Mesenchymal stem cell (in vitro differentiated cells and primary cell): Measurements from ENCODE around the gene KDM4B.

Experiments
- DNase-seq: peaks from one replicate; pipeline ENCODE4 v3.0.0-alpha.2; 2013
- H2AFZ ChIP-seq: one replicate; pipeline ENCODE4 v1.6.1; 2013; ENCODE audit warnings: low read depth, mild to moderate bottlenecking, control low read depth, inconsistent platforms, low read length, moderate library complexity
- H2AK5ac ChIP-seq: 2 replicates; pipeline ENCODE4 v1.6.1; 2013; ENCODE audit warnings: low read length, moderate library complexity, mild to moderate bottlenecking, inconsistent platforms; ENCODE audit not compliant: severe bottlenecking
- H2BK120ac ChIP-seq: one replicate; pipeline ENCODE4 v1.6.1; 2013; ENCODE audit warnings: low read depth, mild to moderate bottlenecking, inconsistent platforms, low read length, moderate library complexity
- H2BK12ac ChIP-seq, 2 experiments: one replicate each; pipeline ENCODE4 v1.6.1; 2013; ENCODE audit warnings: inconsistent platforms in 2 of 2, low read length in 2 of 2, mild to moderate bottlenecking in 2 of 2, moderate library complexity in 2 of 2, control low read depth in 1 of 2
- H2BK15ac ChIP-seq: one replicate; pipeline ENCODE4 v1.6.1; 2013; ENCODE audit warnings: mild to moderate bottlenecking, low read depth, inconsistent platforms; ENCODE audit not compliant: poor library complexity, severe bottlenecking
- H2BK5ac ChIP-seq: 2 replicates; pipeline ENCODE4 v1.6.1; 2013; ENCODE audit warnings: low read depth, mild to moderate bottlenecking, low read length, control low read depth, inconsistent platforms; ENCODE audit not compliant: poor library complexity, severe bottlenecking
- H3K14ac ChIP-seq, 2 experiments: one replicate each; pipeline ENCODE4 v1.6.1; 2013; ENCODE audit warnings: inconsistent platforms in 2 of 2, low read length in 2 of 2, control low read depth in 1 of 2, mild to moderate bottlenecking in 1 of 2, moderate library complexity in 1 of 2
- H3K18ac ChIP-seq, 2 experiments: one replicate each; pipeline ENCODE4 v1.6.1; 2013; ENCODE audit warnings: inconsistent platforms in 2 of 2, low read length in 2 of 2, control low read depth in 1 of 2, low read depth in 1 of 2, mild to moderate bottlenecking in 1 of 2
- H3K23ac ChIP-seq, 2 experiments: one replicate each; pipeline ENCODE4 v1.6.1; 2013; ENCODE audit warnings: inconsistent platforms in 2 of 2, low read length in 2 of 2, mild to moderate bottlenecking in 2 of 2, moderate library complexity in 2 of 2, control low read depth in 1 of 2
- H3K27ac ChIP-seq: 2 replicates; pipeline ENCODE4 v1.5.1; 2013; ENCODE audit warnings: mild to moderate bottlenecking, moderate library complexity, low read length, control low read depth, inconsistent platforms; ENCODE audit not compliant: poor library complexity, severe bottlenecking
- H3K27me3 ChIP-seq, 2 experiments: 2 replicates each; pipeline versions ENCODE4 v1.6.1 to v1.7.0; 2013; ENCODE audit warnings: low read length in 2 of 2, mild to moderate bottlenecking in 2 of 2, moderate library complexity in 2 of 2, control low read depth in 1 of 2, inconsistent platforms in 1 of 2; ENCODE audit not compliant: control insufficient read depth in 1 of 2, insufficient read depth in 1 of 2
- H3K36me3 ChIP-seq, 2 experiments: 2 replicates each; pipeline versions ENCODE4 v1.6.1 to v1.7.0; 2013; ENCODE audit warnings: low read length in 2 of 2, control low read depth in 1 of 2, inconsistent platforms in 1 of 2, low read depth in 1 of 2, mild to moderate bottlenecking in 1 of 2; ENCODE audit not compliant: insufficient read depth in 2 of 2, control insufficient read depth in 1 of 2
- H3K4ac ChIP-seq, 2 experiments: one replicate each; pipeline ENCODE4 v1.6.1; 2013; ENCODE audit warnings: inconsistent platforms in 2 of 2, low read length in 2 of 2, mild to moderate bottlenecking in 2 of 2, moderate library complexity in 2 of 2, control low read depth in 1 of 2, low read depth in 1 of 2
- H3K4me1 ChIP-seq: 2 replicates; pipeline ENCODE4 v1.6.1; 2013; ENCODE audit warnings: low read depth, low read length, control low read depth; ENCODE audit not compliant: control insufficient read depth, insufficient read depth
- H3K4me2 ChIP-seq: 2 replicates; pipeline ENCODE4 v1.6.1; 2013; ENCODE audit warnings: low read length, mild to moderate bottlenecking, inconsistent platforms; ENCODE audit not compliant: poor library complexity, severe bottlenecking
- H3K4me3 ChIP-seq, 2 experiments: 2 replicates each; pipeline versions ENCODE4 v1.5.1 to v1.7.0; 2013; ENCODE audit warnings: low read length in 2 of 2, mild to moderate bottlenecking in 2 of 2, control low read depth in 1 of 2, low read depth in 1 of 2; ENCODE audit not compliant: insufficient read depth in 1 of 2
- H3K79me1 ChIP-seq: replicated peaks from 2 replicates; pipeline ENCODE4 v1.6.1; 2013; ENCODE audit warnings: mild to moderate bottlenecking, control low read depth, low read length, inconsistent platforms; ENCODE audit not compliant: poor library complexity, severe bottlenecking
- H3K9ac ChIP-seq: 2 replicates; pipeline ENCODE4 v1.7.0; 2013; ENCODE audit warnings: mild to moderate bottlenecking, low read length, moderate library complexity
- H3K9me3 ChIP-seq: 2 replicates; pipeline ENCODE4 v1.7.0; 2013; ENCODE audit warnings: mild to moderate bottlenecking, low read length; ENCODE audit not compliant: control insufficient read depth
- H4K8ac ChIP-seq: one replicate; pipeline ENCODE4 v1.6.1; 2013; ENCODE audit warnings: inconsistent platforms, mild to moderate bottlenecking, low read length, moderate library complexity
- H4K91ac ChIP-seq: one replicate; pipeline ENCODE4 v1.6.1; 2013; ENCODE audit warnings: mild to moderate bottlenecking, low read length, inconsistent platforms
- WGBS: methylation state at CpG from one replicate; pipeline ENCODE4 v1.1.7; 2013; ENCODE audit warnings: mixed read lengths; 5-methylcytosine and 5-hydroxymethylcytosine counted together

The KDM4B gene

DNA sequence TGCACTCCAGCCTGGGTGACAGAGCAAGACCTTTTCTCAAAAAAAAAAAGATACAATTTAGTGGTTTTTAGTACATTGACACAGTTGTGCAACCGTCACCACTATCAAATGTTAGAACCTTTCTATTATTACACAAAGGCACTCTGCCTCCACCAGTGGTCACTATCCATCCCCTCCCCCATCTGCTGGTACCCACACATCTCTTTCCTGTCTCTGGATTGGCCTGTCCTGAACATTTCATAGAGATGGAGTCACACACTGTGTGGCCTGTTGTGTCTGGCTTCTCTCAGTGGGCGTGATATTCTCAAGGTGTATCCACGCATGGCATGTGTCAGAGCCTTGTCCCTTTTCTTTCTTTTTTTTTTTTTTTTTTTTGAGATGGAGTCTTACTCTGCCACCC is 11.2 kb downstream of the KDM4B start:
- Histone ChIP-seq H3K4me2 (no peak overlapping the region), H4K91ac (no peak overlapping the region), H2AFZ (no peak overlapping the region), H2BK12ac (peak overlapping the region in 1 of 2 experiments; percentile 79), H2BK120ac (no peak overlapping the region), H4K8ac (no peak overlapping the region), H3K4me3 (no peak overlapping the region), H3K9me3 (no peaks in the 10 kb centered on the region), H3K36me3 (peaks cover 3 to 40% of the 10 kb centered on the region in 2 experiments), H3K79me1 (peaks cover 30% of the 10 kb centered on the region), H3K4me1 (peaks cover 56% of the 10 kb centered on the region), H3K23ac (no peak overlapping the region), H3K4ac (no peak overlapping the region), H2AK5ac (no peak overlapping the region), H3K27me3 (no peaks in the 10 kb centered on the region), H2BK15ac (no peak overlapping the region), H3K27ac (no peak overlapping the region), H3K9ac (no peak overlapping the region), H3K18ac (no peak overlapping the region), H3K14ac (no peak overlapping the region), H2BK5ac (no peak overlapping the region)
- WGBS: 95% methylated on average over 3 of the region's 3 CpGs
- DNase-seq: no peak

DNA sequence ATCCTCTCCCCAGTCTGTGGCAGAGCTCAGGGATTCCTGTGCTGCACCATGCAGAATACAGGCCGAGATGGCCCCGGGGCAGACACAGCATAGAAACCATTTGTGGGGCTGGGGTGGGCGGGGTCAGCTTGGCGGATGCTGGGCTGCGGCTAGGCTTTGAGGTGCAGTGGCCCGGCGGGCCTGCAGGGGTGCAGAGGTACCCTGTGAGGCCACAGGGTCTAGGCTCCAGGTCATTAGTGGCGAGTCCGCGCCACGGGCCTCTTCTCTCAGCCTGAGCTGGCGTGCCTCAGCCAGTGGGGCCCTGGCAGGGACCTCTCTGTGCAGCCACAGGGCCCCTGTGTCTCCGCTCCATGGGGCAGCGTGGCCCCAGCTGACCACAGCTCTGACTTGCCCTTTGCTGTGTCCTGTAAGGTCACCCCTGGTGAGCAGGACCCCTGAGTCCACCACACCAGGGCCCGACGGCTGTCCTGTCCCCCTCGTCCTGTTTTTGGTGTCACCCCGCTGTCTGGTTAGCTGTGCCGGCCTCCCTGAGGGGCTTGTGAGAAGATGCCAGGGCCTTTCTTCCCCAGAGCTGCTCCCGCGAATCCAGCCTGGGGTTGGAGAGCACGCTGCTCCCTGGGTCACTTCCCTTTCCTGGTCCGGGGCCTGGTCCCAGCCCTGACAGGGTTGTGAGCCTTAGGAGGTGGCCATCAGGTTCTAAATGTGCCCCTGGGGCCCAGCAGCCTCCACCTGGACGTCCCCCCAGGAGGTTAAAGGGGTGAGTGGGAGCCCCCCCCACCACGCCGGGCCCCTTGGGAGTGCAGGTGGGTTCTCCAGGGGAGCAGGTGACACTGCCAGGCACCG is 12.1 kb downstream of the KDM4B start:
- no peak overlapping the region for H2AK5ac ChIP-seq
- WGBS: 79% methylated on average over 26 of the region's 27 CpGs
- no peak overlapping the region for H3K4me3 ChIP-seq

DNA sequence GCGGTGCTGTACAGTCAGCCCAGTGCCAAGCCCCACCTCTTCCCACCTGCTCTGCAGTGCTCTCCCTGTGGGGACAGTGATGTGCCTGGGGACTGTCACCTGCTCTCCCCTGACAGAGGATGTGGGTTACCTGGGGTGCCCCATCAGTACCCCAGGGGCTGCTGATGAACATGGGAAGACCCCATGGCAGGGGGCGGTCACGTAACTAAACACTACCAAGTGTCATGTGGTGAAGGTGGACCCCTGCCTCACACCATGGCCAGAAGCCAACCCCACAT is 12.7 kb downstream of the KDM4B start:
- Histone ChIP-seq H3K4me1 (peaks cover 65% of the 10 kb centered on the region), H3K79me1 (peaks cover 43% of the 10 kb centered on the region), H3K27ac (no peak overlapping the region), H2BK15ac (no peak overlapping the region), H2AFZ (no peak overlapping the region), H2BK5ac (no peak overlapping the region), H3K9me3 (no peaks in the 10 kb centered on the region), H3K14ac (no peak overlapping the region), H3K4me3 (no peak overlapping the region), H4K91ac (no peak overlapping the region), H3K23ac (peak overlapping the region in 1 of 2 experiments; percentile 30), H2BK120ac (no peak overlapping the region), H3K4me2 (no peak overlapping the region), H2BK12ac (peak overlapping the region in 1 of 2 experiments; percentile 16), H4K8ac (no peak overlapping the region), H3K27me3 (no peaks in the 10 kb centered on the region), H3K9ac (no peak overlapping the region), H3K36me3 (peaks cover 3 to 54% of the 10 kb centered on the region in 2 experiments), H3K18ac (no peak overlapping the region), H2AK5ac (no peak overlapping the region), H3K4ac (no peak overlapping the region)
- DNase-seq: no peak
- 100% methylated on average over 2 of the region's 3 CpGs for WGBS

More for the DNA sequence above, 12.1 kb downstream of the KDM4B start:
- Histone ChIP-seq H4K91ac (peak overlapping the region; percentile 43), H3K18ac (no peak overlapping the region), H3K4me1 (peaks cover 64% of the 10 kb centered on the region), H3K23ac (no peak overlapping the region), H3K27me3 (no peaks in the 10 kb centered on the region), H3K14ac (no peak overlapping the region), H3K4ac (no peak overlapping the region), H3K27ac (no peak overlapping the region), H3K79me1 (peaks cover 38% of the 10 kb centered on the region), H4K8ac (no peak overlapping the region), H2BK5ac (no peak overlapping the region), H2BK15ac (no peak overlapping the region), H3K4me2 (no peak overlapping the region), H2BK12ac (no peak overlapping the region), H3K36me3 (peaks cover 3 to 48% of the 10 kb centered on the region in 2 experiments), H2BK120ac (no peak overlapping the region), H2AFZ (no peak overlapping the region), H3K9me3 (no peaks in the 10 kb centered on the region), H3K9ac (no peak overlapping the region)
- no peak for DNase-seq

DNA sequence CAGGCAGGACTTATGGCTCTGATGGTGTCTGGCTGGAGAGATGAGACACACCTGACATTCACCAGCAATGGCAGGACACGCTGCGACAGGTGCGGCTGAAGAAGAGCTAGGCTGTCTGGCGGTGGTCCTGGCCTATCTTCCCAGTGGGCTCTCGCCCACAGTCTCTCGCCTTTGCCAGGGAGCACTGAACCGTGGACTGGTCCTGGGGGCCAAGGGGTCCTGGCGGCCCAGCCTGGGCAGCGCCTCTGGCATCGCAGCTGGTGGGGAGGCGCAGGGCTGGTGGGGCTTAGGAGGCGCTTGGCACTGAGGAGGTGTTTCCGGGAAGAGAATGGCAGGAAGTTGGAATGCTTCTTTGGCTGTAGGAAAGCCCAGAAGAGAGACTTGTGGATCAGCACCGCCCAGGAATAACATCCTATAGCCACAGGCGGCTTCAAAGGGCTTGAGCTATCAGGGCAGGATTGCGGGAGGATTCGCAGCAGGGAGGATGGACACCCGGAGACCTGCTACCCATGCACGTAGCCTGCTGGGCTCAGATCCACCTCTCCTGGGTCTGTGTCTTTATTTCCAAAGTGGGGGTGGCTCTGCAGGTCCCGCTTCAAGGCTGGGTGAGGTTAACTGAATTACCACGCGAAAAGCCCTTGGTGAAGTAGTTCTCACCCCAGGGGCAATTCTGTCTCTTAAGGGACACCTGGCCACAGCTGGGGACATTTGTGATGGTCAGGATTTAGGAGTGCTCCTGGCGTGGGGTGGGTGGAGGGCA is 14.6 kb downstream of the KDM4B start:
- H3K4me1 ChIP-seq: peaks cover 65% of the 10 kb centered on the region
- no peak overlapping the region for H4K8ac ChIP-seq
- WGBS: 94% methylated on average over 23 of the region's 23 CpGs
- peaks cover 48% of the 10 kb centered on the region for H3K79me1 ChIP-seq
- no peak overlapping the region for H2BK5ac ChIP-seq
- H2AFZ ChIP-seq: no peak overlapping the region
- no peaks in the 10 kb centered on the region for H3K9me3 ChIP-seq
- H3K4me2 ChIP-seq: no peak overlapping the region
- H3K27me3 ChIP-seq: no peaks in the 10 kb centered on the region
- no peak overlapping the region for H3K27ac ChIP-seq
- H4K91ac ChIP-seq: no peak overlapping the region
- no peak overlapping the region for H3K4ac ChIP-seq
- H2BK12ac ChIP-seq: no peak overlapping the region
- H3K4me3 ChIP-seq: no peak overlapping the region
- no peak overlapping the region for H2BK15ac ChIP-seq
- H3K23ac ChIP-seq: no peak overlapping the region
- DNase-seq: no peak
- no peak overlapping the region for H3K14ac ChIP-seq
- H2AK5ac ChIP-seq: no peak overlapping the region
- no peak overlapping the region for H3K18ac ChIP-seq
- H3K9ac ChIP-seq: no peak overlapping the region
- peaks cover 3 to 44% of the 10 kb centered on the region in 2 experiments for H3K36me3 ChIP-seq
- H2BK120ac ChIP-seq: no peak overlapping the region
